Keratinocyte (primary cell): ENCODE data around the gene CMBL. TPM values are rescaled to one million over a fixed set of nuclear protein-coding genes. Genes with fewer than 3 reads are reported as not detected.

ENCODE experiments used
- DNase-seq: peaks from one replicate; pipeline ENCODE4 v3.0.0-alpha.2; 2011; ENCODE audit warnings: low read depth, missing footprints, low spot score
- FAIRE-seq: peaks from 2 replicates; lab custom pipeline; 2011; peaks lifted over from hg19 to GRCh38; lab: Jason Lieb, UNC
- H2AFZ ChIP-seq: 2 replicates; pipeline ENCODE4 v1.6.0; 2012; ENCODE audit warnings: low read length, control low read depth, inconsistent platforms; ENCODE audit not compliant: control insufficient read depth
- H3K27ac ChIP-seq: 2 replicates; pipeline ENCODE4 v1.5.1; 2011; ENCODE audit warnings: low read length; ENCODE audit not compliant: control insufficient read depth, insufficient read depth
- H3K27me3 ChIP-seq: 3 replicates; pipeline ENCODE4 v1.6.0; 2011; ENCODE audit warnings: low read length; ENCODE audit not compliant: control insufficient read depth, insufficient read depth; ENCODE audit errors: extremely low read depth
- H3K36me3 ChIP-seq, 2 experiments: 2 replicates in 1 of 2; 3 replicates in 1 of 2; pipeline ENCODE4 v1.5.1; 2011; ENCODE audit warnings: low read length in 2 of 2, mild to moderate bottlenecking in 1 of 2; ENCODE audit not compliant: control insufficient read depth in 2 of 2, insufficient read depth in 2 of 2; ENCODE audit errors: extremely low read depth in 1 of 2
- H3K4me1 ChIP-seq: 3 replicates; pipeline ENCODE4 v1.5.1; 2011; ENCODE audit warnings: low read length; ENCODE audit not compliant: control insufficient read depth, insufficient read depth; ENCODE audit errors: extremely low read depth
- H3K4me2 ChIP-seq: 3 replicates; pipeline ENCODE4 v1.6.0; 2011; ENCODE audit warnings: low read depth, low read length; ENCODE audit not compliant: control insufficient read depth, insufficient read depth; ENCODE audit errors: extremely low read depth
- H3K4me3 ChIP-seq, 3 experiments: fragments of 200-600 bp in 1 of 3; sonication (generic) in 1 of 3; 2 replicates in 2 of 3; 3 replicates in 1 of 3; pipeline ENCODE4 v1.5.1; 2011 to 2016; ENCODE audit warnings: low read length in 3 of 3, mild to moderate bottlenecking in 3 of 3, control low read depth in 2 of 3, inconsistent platforms in 1 of 3, low read depth in 1 of 3, mixed read lengths in 1 of 3, mixed run types in 1 of 3, moderate library complexity in 1 of 3; ENCODE audit not compliant: control insufficient read depth in 2 of 3, insufficient read depth in 2 of 3; ENCODE audit errors: extremely low read depth in 1 of 3
- H3K79me2 ChIP-seq: 2 replicates; pipeline ENCODE4 v1.6.0; 2012; ENCODE audit warnings: low read length; ENCODE audit not compliant: control insufficient read depth, insufficient read depth
- H3K9ac ChIP-seq: 3 replicates; pipeline ENCODE4 v1.6.0; 2011; ENCODE audit warnings: low read length; ENCODE audit not compliant: control insufficient read depth, insufficient read depth; ENCODE audit errors: extremely low read depth
- H3K9me1 ChIP-seq: 3 replicates; pipeline ENCODE4 v1.6.0; 2011; ENCODE audit warnings: low read length; ENCODE audit not compliant: control insufficient read depth, insufficient read depth; ENCODE audit errors: extremely low read depth
- H3K9me3 ChIP-seq: 2 replicates; pipeline ENCODE4 v1.5.1; 2012; ENCODE audit warnings: low read depth, low read length; ENCODE audit not compliant: control insufficient read depth
- H4K20me1 ChIP-seq: 3 replicates; pipeline ENCODE4 v1.6.0; 2011; ENCODE audit warnings: low read length; ENCODE audit not compliant: control insufficient read depth, insufficient read depth; ENCODE audit errors: extremely low read depth
- CTCF ChIP-seq, 3 experiments: IDR thresholded peaks in 1 of 3; conservative IDR thresholded peaks in 1 of 3; optimal IDR thresholded peaks in 1 of 3; 2 replicates in 2 of 3; 3 replicates in 1 of 3; pipeline versions ENCODE3 to v1.5.1; 2011; ENCODE audit warnings: low read length in 3 of 3, mild to moderate bottlenecking in 3 of 3, moderate library complexity in 2 of 3, control low read depth in 1 of 3, inconsistent platforms in 1 of 3; ENCODE audit not compliant: insufficient read depth in 2 of 3; ENCODE audit errors: extremely low read depth in 1 of 3
- dilution Hi-C: fragments of 300-500 bp; cut with MboI; formaldehyde crosslinking; loops from one replicate; pipeline ENCODE4 v1.7.0; 2020; ENCODE audit warnings: low sequenced_read_pairs; ENCODE audit not compliant: extremely low pct_ligation_motif_present
- polyA plus RNA-seq, 5 experiments: library from polyadenylated mRNA; depleted of rRNA in 3 of 5; stranded (reverse) in 3 of 5; stranded (forward) in 1 of 5; unstranded in 1 of 5; fragments of >200 nt; gene quantifications; 1 replicate in 1 of 5; 2 replicates in 3 of 5; 3 replicates in 1 of 5; pipeline versions ENCODE4 v1.2.1 to v1.2.3, GENCODE V29; 2011 to 2012; ENCODE audit warnings: missing spikeins in 2 of 5, low read depth in 1 of 5, low replicate concordance in 1 of 5
- small RNA-seq, 3 experiments: library from RNA; depleted of rRNA; stranded (forward); fragments of <200 nt; gene quantifications; one replicate each; pipeline ENCODE3, GENCODE V24; 2012; ENCODE audit warnings: low read depth in 3 of 3, low replicate concordance in 1 of 3; ENCODE audit not compliant: insufficient read length in 3 of 3

Gene CMBL
- polyA plus RNA-seq, 1 donor (not counting 4 experiments of a cell fraction or from before 2014, with no cell fraction given) = 9.1 TPM

GRCh38 chr5:10228288-10228687 is 79.4 kb downstream of the CMBL start:
- Histone ChIP-seq H3K79me2 (no peaks in the 10 kb centered on the region), H3K4me3 (no peak overlapping the region), H3K9me1 (no peaks in the 10 kb centered on the region), H3K9ac (no peak overlapping the region), H3K27ac (no peak overlapping the region), H3K36me3 (no peaks in the 10 kb centered on the region), H3K9me3 (no peaks in the 10 kb centered on the region), H2AFZ (no peak overlapping the region), H3K4me1 (no peaks in the 10 kb centered on the region), H3K4me2 (no peak overlapping the region), H3K27me3 (no peaks in the 10 kb centered on the region), H4K20me1 (no peaks in the 10 kb centered on the region)
- DNase-seq (no peak), FAIRE-seq (no peak)
- dilution Hi-C loops = no loop called here
- no peak for TF ChIP-seq CTCF (optimal IDR thresholded peaks at IDR 0.05 in 1 of 3, IDR thresholded peaks at IDR 0.05 in 1 of 3, conservative IDR thresholded peaks at IDR 0.05 in 1 of 3; ENCODE audit: extremely low read depth in 1 of 3, insufficient read depth in 2 of 3, low read length in 3 of 3)

Small RNA genes within 50 kb of the gene (small RNA-seq; reads per million reads assigned to genes)
- 0 reads per million in 3 experiments for gene RF00019

Other genes starting within 250 kb of the CMBL start
- gene ATPSCKMT, start 58.0 kb downstream of the CMBL start, polyA plus RNA-seq = 13.5 to 23.7 TPM (median 18.9 TPM) in 3 replicates
- 357 to 558 TPM (median 541 TPM) in 3 replicates for gene CCT5, start 57.6 kb downstream of the CMBL start, polyA plus RNA-seq
- 92.6 to 196 TPM (median 174 TPM) in 3 replicates for gene MARCHF6, start 45.8 kb upstream of the CMBL start, polyA plus RNA-seq
- gene ROPN1L, start 134.0 kb upstream of the CMBL start, polyA plus RNA-seq = 0.09 to 0.22 TPM in 2 of 3 replicates, not detected in the other